HG02973 (cell line): ENCODE results near the gene HTR4.

ENCODE experiments used
- ATAC-seq: cut with Tn5 transposase; IDR thresholded peaks from one replicate; pipeline ENCODE4 v1.9.1; 2021; ENCODE audit warnings: moderate library complexity; ENCODE audit not compliant: unreplicated experiment

The HTR4 gene

DNA sequence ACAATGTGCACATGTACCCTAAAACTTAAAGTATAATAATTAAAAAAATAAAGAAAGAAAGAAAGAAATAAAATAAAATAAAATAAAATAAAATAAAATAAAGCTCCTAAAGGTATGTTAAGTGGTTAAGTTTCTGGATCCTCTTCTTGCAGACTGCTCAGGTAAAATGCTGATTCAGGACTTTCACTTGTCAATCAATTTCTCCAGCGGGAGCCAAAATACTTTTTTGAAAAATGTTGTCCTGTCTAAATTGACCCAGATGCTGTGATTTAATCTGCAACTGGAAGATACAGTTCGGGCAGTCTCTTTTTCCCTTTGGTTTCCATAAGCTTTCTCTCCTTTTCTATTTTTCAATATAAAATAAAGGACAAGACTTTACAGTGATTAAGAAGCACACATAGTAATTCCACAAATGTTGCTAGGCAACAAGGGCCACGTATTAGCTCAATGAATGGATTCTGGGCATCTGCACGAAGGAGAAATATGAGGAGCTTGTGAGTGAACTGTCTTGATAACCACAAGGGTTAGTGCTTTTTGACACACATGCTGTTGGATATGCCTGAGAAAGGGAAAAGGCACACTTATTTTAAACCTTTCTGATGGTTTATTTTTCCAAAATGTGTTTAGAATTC lies 38.6 kb downstream of the HTR4 start:
- ATAC-seq = no peak

DNA sequence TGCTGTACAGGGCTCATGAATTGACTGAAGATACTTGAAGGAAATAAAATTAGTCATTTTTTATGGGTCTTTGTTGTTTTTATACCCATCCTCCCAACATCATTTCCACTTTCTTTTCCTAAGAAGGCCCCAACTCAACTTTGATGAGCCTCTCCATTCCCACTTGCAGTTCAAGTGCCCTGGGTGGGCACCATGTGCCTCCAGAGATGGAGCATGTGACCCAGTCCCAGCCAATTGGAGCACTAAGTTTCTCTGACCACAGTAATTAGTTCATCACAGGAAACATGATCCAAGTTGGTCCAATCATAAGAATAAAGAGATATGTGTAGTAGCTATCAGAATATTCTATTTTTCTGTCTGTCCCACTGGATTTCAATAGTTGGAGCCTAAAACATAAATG lies 46.9 kb downstream of the HTR4 start:
- ATAC-seq = no peak

DNA sequence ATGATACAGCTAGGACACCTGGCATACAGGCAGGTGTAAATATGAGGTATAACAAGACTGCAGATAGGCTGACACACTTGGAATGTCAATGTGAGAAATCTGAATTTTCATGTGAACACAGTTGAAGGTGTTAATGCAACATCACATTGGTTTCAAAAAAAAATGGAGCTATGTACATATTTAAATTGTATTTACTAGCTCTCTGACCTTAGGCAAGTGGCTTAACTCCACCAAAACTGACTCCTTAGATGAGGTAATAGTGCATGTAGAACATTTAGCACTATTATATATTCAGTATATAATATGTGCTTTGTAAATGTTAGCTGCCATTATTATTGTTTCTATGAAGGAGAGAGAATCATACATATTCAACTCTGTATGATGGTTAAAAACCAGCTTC lies 48.0 kb downstream of the HTR4 start:
- ATAC-seq = no peak

DNA sequence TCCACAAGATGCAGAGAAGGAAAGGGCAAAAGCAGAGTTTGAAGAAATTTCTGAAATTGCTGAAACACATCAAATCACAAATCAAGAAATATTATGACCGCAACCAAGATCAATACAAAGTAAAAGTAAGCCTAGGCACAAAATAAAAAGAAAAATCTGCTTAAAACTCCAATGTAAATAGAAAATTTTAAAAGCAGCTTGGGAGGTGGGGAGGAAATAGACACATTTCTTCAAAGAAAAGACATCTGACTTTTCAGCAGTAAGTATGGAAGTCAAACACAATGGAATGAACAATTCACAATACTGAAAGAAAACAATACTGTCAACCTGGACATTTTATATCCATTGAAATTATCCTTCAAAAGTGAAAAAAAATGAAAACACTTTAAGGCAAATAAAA lies 55.1 kb downstream of the HTR4 start:
- ATAC-seq = no peak

DNA sequence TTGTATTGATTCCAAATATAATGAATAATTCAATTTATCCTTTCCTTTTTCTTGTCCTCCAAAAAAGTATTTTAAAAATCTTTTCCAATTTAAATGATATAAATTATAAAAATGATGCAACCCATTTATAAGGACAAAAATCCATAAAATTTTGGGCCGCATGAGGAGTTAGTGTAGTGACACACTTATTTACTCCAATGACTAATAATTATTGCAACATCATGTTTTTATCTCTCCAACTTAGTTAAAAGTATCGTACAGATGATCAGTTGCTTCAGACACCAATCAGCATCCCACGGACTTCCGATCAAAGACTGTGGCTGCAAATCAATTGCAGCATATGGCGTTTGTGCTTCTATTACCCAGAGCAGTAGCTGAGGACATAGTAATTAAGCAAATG lies 58.6 kb downstream of the HTR4 start:
- ATAC-seq = no peak

DNA sequence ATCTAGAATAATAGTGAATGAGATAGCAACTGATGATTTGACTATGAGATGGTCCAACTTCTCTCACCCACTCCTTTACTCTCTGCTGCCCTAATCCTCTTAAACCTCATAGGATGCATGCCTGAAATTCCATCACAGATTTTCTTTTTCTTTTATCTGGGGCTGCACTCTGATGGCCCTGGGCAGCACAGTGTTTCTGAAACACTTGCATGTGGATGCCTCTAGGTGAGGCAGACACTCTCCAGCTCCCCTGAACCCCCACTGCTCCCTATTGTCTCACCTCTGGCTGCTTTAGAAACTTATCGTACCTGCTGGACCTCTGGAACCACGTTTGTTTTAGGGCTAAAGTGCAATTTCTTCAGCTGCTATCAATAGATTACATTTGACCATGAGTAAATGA lies 67.5 kb downstream of the HTR4 start:
- no peak for ATAC-seq

DNA sequence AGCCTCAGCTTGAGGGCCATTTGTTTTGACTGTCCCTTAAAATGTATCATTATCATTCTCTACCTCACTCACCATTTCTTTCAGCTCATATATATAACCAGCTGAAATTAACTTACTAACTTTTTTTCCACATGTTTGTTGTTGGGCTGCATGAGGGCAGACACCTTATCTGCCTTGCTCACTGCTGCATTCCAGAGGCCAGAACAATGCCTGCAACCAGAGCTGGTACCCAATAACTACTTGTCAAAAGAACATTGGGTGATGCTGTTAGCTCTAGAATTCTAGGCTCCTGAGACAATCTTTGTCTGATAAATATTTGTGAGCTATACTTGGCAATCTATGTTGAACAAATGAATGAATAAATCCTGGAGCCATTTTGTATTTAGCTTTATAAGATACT lies 68.3 kb downstream of the HTR4 start:
- no peak for ATAC-seq

DNA sequence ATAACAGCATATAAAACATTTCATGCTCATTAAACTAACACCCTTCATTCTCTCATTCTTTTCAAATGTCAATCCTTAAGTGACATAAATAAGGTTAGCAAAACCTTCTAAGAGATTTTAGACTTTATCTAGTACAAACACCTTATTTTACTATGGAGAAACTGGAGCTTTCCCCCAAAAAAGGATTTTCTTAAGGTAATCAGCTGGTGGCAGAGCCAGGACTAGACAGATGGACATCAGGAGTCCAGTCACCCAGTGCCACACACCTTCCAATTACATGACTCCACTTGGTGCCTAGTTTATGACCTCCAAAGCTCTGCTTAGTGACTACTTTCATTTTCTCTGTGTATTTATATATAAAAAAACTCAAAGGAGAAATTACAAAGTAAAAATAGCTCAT lies 70.2 kb downstream of the HTR4 start:
- ATAC-seq = no peak

DNA sequence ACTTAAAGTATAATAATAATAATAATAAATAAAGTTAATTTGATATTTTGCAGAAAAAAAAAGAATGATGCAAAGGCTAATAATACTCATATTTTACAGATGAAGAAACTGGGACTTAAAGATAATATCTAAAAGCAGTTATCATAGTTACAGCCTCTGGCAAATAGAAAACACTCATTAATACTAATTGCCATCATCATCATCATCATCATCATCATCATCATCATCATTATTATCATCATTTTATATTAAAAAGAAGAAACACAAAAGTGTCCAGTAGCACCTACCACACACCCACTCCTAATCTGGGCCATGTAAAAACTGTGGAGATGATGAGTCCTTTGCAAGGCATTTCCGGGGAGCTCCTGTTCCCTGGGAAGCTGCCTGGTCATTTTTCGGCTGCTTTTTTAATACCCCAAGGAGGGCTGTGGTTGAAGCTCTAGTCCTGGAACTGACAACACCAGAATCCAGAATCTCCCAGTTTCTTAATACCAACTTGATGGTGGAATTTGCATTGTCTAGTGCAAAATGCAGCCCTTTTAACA lies 70.8 kb downstream of the HTR4 start:
- no peak for ATAC-seq

DNA sequence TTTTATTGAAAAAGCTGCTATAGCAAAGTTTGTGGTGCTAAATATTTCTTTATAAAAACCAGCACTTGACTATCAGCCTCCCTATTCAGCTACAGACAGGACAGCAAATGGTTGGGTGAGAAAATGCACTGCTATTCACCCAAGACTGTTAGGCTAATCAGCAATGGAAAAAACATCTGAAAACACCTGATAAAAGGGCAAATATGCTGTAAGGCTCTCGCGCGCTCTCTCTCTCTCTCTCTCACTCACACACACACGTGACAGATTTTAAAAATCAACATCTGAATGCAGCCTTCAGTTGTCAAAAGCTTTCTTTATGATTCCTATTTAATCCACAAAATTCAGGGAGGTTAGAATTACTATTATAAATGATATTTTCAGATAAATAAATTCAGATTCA lies 80.2 kb downstream of the HTR4 start:
- no peak for ATAC-seq

DNA sequence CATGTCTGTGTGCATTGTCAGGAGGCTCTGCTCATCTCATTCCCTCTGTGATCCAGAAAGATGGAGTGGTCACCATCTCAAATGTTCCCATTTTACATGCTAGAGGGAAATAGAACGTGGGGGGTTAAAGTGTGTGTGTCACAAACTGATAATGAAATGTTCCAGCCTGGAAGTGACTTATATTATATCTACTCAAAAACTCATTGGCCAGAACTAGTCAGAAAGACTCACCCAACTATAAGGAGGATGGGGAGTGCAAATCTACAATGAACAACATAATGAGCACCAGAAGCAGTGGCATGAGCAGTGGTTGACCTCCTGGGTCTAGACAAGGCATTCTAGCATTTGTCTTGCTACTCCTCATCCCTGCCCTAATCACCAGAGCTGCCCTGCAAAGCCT lies 81.0 kb downstream of the HTR4 start:
- ATAC-seq = no peak

DNA sequence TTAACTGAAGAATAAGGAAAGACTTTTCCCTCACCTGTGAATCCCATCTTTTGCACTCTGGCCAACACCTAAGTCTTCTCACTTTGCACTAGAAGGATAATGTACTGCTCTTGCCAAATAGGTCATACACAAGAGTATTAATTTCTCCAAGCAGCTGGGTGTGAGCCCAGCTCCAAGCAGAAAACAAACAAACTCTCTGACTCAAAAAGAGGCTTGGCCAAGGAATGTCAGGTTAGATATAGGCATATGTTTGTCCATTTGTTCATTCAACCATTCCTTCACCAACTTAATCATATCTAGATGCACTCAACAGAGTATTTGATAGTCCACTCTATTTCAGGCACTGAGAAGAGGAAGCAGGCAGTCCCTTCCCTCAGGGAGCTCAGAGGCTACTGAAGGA lies 84.4 kb downstream of the HTR4 start:
- ATAC-seq = no peak

DNA sequence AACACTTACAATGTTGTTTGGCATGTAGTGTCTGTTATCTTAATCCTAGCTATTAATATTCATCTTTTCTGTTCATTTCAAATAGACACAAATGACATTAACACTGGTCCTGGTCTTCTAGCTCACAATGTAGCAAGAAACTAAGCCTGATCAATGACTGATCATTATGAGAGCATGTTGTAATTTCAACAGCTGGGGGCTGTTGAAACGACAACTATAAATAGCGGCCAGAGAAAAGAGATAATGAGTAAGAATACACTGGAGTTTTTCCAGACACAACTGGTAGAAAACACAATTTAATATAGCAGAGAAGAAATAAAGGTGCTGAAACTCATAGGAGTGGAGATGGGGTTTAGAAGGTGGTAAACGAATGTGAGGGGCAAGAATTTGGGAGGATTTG lies 89.2 kb downstream of the HTR4 start:
- no peak for ATAC-seq

DNA sequence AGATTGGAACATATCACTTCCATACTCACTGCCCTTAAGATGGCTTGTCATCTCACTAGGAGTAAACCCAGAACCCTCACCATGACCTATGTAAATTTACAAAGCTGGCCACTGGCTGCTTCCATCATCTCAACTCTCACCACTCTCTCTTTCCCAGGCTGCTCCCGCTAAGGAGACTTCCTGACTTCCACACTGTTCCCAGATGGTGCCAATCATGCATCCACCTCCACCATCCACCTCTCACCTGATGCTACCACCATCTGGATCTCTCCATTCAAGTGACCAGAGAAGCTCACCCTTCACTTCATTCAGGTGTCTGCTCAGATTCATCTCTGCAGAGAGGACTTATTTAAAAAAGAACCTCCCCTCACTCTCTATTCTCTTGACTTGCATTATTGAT lies 91.3 kb downstream of the HTR4 start:
- no peak for ATAC-seq

DNA sequence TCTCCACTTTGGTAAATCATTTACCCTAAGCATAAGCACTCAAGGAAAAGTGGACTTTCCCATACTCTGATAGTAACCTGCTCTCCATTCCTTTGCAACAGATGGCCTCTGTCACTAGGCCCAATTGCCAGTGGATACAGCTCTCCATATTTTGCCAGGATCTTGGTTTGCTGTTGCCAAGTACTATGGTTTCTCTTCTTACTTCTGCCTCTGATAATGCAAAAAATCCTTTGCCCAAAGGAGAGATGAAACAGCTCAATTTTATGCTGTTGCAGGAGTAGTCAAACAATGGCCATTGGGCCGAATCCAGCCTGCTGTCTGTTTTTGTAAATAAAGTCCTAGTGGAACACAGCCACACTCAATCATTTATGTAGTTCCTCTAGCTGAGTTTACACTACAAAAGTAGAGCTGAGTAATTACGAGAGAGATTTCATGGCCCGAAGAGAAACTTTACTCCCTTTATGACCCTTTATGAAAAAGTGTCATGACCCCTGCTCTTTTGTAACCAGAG lies 92.5 kb downstream of the HTR4 start:
- ATAC-seq = no peak

DNA sequence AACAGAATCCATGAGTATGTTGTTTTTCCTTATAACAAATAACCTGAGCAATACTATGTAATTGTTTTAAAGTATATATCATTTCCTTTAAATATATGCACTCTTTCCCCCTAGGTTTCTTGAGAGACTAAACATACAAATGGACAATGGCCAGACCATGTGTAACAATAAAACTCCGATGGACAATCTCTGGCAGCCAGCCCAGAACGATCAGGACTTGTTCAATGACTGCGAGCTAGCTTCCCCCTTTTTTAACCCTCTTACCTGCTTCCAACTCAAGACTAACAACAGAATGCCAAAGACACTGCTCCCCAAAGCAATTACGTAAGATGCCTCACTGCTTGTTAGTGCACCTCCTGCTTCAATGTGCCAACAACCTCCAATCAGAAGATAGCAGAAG lies 94.9 kb downstream of the HTR4 start:
- ATAC-seq = no peak

DNA sequence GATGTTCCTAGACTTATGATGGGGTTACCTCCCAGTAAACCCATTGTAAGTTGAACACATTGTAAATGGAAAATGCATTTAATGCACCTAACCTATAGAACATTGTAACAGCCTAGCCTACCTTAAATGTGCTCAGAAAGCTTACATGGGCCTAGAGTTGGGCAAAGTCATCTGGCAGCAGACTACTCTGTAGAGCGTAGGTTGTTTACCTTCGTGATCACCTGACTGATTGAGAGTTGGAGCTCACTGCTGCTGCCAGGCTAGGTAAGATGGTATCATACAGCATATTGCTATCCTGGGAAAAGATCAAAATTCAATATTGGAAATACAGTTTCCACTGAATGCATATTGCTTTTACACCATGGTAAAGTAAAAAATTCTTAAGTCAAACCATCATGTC lies 95.4 kb downstream of the HTR4 start:
- ATAC-seq = no peak

DNA sequence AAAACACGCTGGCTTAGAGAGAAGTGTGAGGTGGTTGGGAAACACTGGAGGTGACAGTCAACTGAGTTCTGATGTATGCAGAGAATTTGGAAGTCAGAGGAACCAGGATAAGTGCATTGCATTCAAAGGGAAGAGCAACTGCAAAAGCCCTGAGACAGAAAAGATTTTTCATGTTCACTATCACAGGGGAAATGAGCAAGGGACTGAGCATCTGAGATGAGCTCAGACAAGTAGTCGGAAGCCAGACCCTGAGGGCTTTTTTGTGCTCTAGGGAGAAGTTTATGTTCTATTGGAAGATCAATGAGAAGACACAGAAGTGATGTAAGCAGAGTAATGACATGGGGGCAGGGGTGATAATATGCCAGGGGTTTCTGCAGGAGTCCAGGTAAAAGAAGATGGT lies 97.5 kb downstream of the HTR4 start:
- ATAC-seq = no peak

DNA sequence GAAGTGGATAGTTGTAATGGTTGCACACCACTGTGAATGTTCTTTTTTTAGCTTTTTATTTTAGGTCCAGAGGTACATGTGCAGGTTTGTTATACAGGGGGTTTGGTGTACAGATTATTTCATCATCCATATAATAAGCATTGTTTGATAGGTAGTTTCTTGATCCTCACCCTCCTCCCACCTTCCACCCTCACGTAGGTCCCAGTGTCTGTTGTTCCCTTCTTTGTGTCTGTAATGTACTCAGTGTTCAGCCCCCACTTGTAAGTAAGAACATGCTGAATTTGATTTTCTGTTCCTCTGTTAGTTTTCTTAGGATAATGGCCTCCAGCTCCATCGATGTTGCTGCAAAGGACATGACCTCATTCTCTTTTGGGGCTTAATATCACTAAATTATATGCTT lies 99.7 kb downstream of the HTR4 start:
- ATAC-seq = no peak

DNA sequence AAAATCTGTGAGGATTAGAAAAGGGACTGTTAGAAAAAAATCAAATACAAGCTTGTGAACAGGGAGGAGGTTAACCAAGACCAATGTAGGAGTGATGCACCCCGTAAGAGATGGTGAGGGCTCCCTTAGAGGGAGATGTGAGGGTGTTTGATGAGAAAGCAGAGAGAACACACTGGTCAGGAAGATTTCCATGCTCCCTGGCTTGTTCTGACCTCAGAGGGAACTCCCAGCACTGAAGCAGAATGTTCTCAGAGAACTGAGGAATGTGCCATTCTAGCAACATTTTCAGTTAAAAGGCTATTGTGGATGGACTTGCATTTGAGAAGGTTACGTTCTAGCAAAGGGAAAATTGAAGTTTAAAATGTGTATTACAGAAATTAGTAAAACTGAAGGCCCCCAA lies 110.6 kb downstream of the HTR4 start:
- no peak for ATAC-seq

DNA sequence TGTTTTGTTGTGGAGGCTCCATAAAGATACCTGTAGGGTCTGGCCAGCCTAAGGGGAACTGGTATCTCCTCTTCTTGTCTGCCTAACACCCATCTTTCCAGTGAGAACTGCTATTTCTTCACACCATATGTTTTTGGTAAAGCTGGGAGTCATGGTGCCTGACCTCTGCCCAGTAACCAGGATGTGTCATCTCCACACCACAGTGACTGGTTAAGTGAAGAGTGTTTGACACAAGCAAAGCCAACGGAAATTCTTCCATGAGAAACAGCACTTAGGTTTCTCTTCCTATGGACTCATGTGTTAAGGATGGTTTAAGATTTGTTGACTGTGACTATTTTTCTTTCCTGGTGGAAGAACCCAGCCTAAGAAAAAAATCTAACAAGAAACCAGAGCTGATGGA lies 111.5 kb downstream of the HTR4 start:
- ATAC-seq = no peak

DNA sequence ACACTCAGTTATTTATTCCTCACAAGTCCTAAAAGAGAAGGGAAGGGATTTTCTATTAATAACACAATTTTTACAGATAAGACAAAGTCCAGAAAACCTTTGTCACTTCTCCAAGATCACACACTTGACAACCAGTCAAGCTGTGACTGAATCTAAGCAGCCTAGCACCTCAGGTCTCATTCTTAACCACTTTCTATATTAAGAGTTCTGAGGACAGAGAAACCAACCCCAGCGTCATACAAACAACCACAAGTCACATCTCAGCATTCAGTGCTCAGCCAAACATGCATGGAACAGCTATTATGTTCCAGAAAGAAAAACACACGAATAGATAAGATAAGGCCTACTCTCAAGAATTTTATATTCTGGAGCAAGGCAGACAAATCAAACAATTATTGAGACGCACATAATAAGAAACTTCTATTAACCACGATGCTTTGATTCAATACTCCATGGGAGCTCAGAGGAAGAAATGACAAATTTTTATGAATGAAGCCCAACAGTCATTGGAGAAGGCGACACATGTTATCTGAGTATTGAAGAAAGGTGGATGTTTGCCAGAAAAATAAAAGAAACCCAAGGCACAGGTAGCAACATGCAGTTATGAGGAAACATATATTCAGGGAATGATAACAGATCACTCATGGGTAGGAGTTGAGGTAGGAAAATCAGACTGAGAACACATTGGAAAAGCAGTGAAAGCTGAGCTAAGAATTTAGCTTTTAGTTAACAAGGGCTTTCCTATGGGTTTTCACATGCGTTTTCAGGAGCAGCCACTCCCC lies 113.1 kb downstream of the HTR4 start:
- no peak for ATAC-seq
